Natural killer cell (primary cell): ENCODE measurements around the gene SEPTIN3. TPM values are rescaled to one million over a fixed set of nuclear protein-coding genes. Genes with fewer than 3 reads are reported as not detected.

Source experiments
- ATAC-seq, 3 donors: fragments of 150-1000 bp in 2 of 3; fragments of 200-7000 bp in 1 of 3; cut with Tn5 transposase; 1 replicate in 1 of 3; 2 replicates in 2 of 3; pipeline ENCODE4 v1.10.0; 2021; ENCODE audit warnings: mild to moderate bottlenecking in 2 of 3, moderate library complexity in 2 of 3
- DNase-seq, 2 donors: peaks; one replicate each; pipeline versions ENCODE4 v3.0.0 to v3.0.0-alpha.2; 2013 to 2021; ENCODE audit warnings: mixed read lengths in 1 of 2
- H3K27ac ChIP-seq: one replicate; pipeline ENCODE4 v1.5.1; 2013; ENCODE audit warnings: mild to moderate bottlenecking, low read length
- H3K27me3 ChIP-seq: one replicate; pipeline ENCODE4 v1.6.1; 2013; ENCODE audit warnings: low read length; ENCODE audit not compliant: control insufficient read depth, insufficient read depth
- H3K36me3 ChIP-seq: one replicate; pipeline ENCODE4 v1.6.1; 2013; ENCODE audit warnings: low read length; ENCODE audit not compliant: control insufficient read depth, insufficient read depth
- H3K4me1 ChIP-seq: one replicate; pipeline ENCODE4 v1.6.1; 2013; ENCODE audit warnings: low read length; ENCODE audit not compliant: control insufficient read depth, insufficient read depth
- H3K4me3 ChIP-seq: one replicate; pipeline ENCODE4 v1.5.1; 2013; ENCODE audit warnings: low read length
- H3K9me3 ChIP-seq: one replicate; pipeline ENCODE4 v1.6.1; 2013; ENCODE audit warnings: low read length; ENCODE audit not compliant: control insufficient read depth, insufficient read depth
- H3K27ac Mint-ChIP-seq, 2 donors: one replicate each; pipeline ENCODE4 v1.8.0; 2022; ENCODE audit warnings: mild to moderate bottlenecking in 2 of 2, mixed read lengths in 2 of 2, moderate library complexity in 1 of 2
- H3K27me3 Mint-ChIP-seq, 2 donors: one replicate each; pipeline ENCODE4 v1.8.0; 2022; ENCODE audit warnings: low read depth in 2 of 2, mixed read lengths in 2 of 2
- H3K36me3 Mint-ChIP-seq: one replicate; pipeline ENCODE4 v1.8.0; 2022; ENCODE audit warnings: mixed read lengths
- H3K4me1 Mint-ChIP-seq, 2 donors: one replicate each; pipeline ENCODE4 v1.8.0; 2022; ENCODE audit warnings: mixed read lengths in 2 of 2
- H3K4me3 Mint-ChIP-seq: one replicate; pipeline ENCODE4 v1.8.0; 2022; ENCODE audit warnings: mild to moderate bottlenecking, moderate library complexity, mixed read lengths
- H3K9me3 Mint-ChIP-seq, 2 donors: one replicate each; pipeline ENCODE4 v1.8.0; 2022; ENCODE audit warnings: mixed read lengths in 2 of 2
- WGBS: methylation state at CpG from one replicate; pipeline ENCODE4 v1.1.7; 2013; ENCODE audit warnings: missing lambda C conversion rate; ENCODE audit not compliant: insufficient coverage; 5-methylcytosine and 5-hydroxymethylcytosine counted together
- intact Hi-C: fragments of 100-400 bp; cut with micrococcal nuclease; formaldehyde crosslinking; loops from one replicate; pipeline ENCODE4 v1.14.2; 2022
- total RNA-seq, 4 donors: library from RNA; stranded (reverse); fragments of 120-200 nt in 1 of 4; gene quantifications; one replicate each; pipeline versions ENCODE4 v1.2.3 to v1.2.4, GENCODE V29; 2013 to 2022
- TF ChIP-seq, protein P1 (sequence below): fragments of 200-600 bp; IDR thresholded peaks from one replicate; pipeline ENCODE4 v1.8.0; 2022; ENCODE audit warnings: antibody characterized with exemption

SEPTIN3 gene
- total RNA-seq, 3 donors from 2014 or later (not counting 1 experiment from before 2014, with no cell fraction given) = 0.38 TPM; not detected in 2

DNA sequence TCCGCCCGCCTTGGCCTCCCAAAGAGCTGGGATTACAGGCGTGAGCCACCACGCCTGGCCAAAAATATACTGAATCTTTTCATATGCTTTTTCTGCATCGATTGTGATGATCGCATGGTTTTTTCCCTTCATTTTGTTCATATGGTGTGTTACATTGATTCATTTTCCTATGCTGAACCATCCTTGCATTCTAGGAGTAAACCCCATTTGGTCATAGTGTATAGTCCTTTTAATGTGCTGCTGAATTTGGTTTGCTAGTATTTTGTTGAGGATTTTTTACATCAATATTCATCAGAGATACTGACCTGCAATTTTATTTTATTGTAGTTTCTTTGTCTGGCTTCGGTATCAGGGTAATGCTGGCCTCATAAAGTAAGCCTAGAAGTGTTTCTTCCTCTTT lies 41.5 kb downstream of the SEPTIN3 start:
- Mint-ChIP-seq H3K36me3 (peaks cover 16% of the 10 kb centered on the region), H3K4me3 (no peak overlapping the region), H3K4me1 (no peaks in the 10 kb centered on the region), H3K27ac (no peak overlapping the region), H3K27me3 (peaks cover 7 to 32% of the 10 kb centered on the region in 2 donors), H3K9me3 (peaks cover 0 to 2% of the 10 kb centered on the region in 2 donors)
- Histone ChIP-seq H3K36me3 (no peaks in the 10 kb centered on the region), H3K4me3 (no peak overlapping the region), H3K27ac (no peak overlapping the region), H3K4me1 (no peaks in the 10 kb centered on the region), H3K9me3 (peaks cover 10% of the 10 kb centered on the region), H3K27me3 (no peaks in the 10 kb centered on the region)
- intact Hi-C loops = no loop called here
- ATAC-seq = no peak
- TF ChIP-seq, protein P1, sequence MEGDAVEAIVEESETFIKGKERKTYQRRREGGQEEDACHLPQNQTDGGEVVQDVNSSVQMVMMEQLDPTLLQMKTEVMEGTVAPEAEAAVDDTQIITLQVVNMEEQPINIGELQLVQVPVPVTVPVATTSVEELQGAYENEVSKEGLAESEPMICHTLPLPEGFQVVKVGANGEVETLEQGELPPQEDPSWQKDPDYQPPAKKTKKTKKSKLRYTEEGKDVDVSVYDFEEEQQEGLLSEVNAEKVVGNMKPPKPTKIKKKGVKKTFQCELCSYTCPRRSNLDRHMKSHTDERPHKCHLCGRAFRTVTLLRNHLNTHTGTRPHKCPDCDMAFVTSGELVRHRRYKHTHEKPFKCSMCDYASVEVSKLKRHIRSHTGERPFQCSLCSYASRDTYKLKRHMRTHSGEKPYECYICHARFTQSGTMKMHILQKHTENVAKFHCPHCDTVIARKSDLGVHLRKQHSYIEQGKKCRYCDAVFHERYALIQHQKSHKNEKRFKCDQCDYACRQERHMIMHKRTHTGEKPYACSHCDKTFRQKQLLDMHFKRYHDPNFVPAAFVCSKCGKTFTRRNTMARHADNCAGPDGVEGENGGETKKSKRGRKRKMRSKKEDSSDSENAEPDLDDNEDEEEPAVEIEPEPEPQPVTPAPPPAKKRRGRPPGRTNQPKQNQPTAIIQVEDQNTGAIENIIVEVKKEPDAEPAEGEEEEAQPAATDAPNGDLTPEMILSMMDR = no peak
- no peak for DNase-seq
- WGBS = 82% methylated on average over 7 of the region's 7 CpGs

DNA sequence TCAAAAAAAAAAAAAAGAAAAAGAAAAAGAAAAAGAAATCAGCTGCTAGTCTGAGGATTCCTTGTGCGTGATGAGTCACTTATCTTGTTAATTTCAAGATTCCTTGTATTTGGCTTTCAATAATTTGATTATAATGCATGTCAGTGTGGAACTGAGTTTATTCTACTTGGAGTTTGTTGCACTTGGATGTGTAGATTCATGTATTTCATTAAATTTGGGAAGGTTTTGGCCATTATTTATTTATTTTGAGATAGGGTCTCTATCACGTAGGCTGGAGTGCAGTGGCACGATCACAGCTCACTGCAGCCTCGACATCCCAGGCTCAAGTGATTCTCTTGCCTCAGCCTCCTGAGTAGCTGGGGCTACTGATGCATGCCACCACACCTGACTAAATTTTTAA lies 44.1 kb downstream of the SEPTIN3 start:
- 89% methylated on average over 4 of the region's 4 CpGs for WGBS
- H3K4me1 ChIP-seq = no peaks in the 10 kb centered on the region
- Mint-ChIP-seq H3K27ac (no peak overlapping the region), H3K4me1 (no peaks in the 10 kb centered on the region), H3K36me3 (peaks cover 16% of the 10 kb centered on the region), H3K27me3 (peaks cover 12 to 33% of the 10 kb centered on the region in 2 donors), H3K9me3 (peaks cover 0 to 2% of the 10 kb centered on the region in 2 donors), H3K4me3 (no peak overlapping the region)
- H3K9me3 ChIP-seq = peaks cover 10% of the 10 kb centered on the region
- no peak overlapping the region for H3K4me3 ChIP-seq
- no peaks in the 10 kb centered on the region for H3K36me3 ChIP-seq
- TF ChIP-seq, protein P1 = no peak
- intact Hi-C loops = no loop called here
- no peak for ATAC-seq
- no peaks in the 10 kb centered on the region for H3K27me3 ChIP-seq
- no peak for DNase-seq
- H3K27ac ChIP-seq = no peak overlapping the region

DNA sequence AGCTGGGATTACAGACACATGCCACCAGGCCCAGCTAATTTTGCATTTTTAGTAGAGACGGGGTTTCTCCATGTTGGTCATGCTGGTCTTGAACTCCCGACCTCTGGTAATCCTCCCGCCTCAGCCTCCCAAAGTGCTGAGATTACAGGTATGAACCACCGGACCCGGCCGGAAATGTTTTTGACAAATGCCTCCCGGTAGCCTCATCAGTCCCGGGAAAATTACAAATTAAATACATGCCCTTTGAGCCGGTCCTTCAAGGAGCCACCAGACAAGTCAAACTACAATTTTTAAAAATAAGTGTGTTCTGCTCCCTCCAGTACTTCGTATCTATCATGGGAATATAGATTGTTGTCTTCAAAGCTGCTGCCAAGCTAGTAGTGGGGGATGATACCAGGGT lies 46.9 kb downstream of the SEPTIN3 start:
- intact Hi-C loops = no loop called here
- no peaks in the 10 kb centered on the region for H3K36me3 ChIP-seq

More for the DNA sequence above, 46.9 kb downstream of the SEPTIN3 start:
- H3K4me1 ChIP-seq = no peaks in the 10 kb centered on the region
- DNase-seq = no peak
- no peak overlapping the region for H3K4me3 ChIP-seq
- no peak overlapping the region for H3K27ac Mint-ChIP-seq
- H3K4me1 Mint-ChIP-seq = no peaks in the 10 kb centered on the region
- H3K4me3 Mint-ChIP-seq = no peak overlapping the region
- peaks cover 3% of the 10 kb centered on the region for H3K9me3 ChIP-seq
- H3K27ac ChIP-seq = no peak overlapping the region
- peaks cover 9% of the 10 kb centered on the region for H3K36me3 Mint-ChIP-seq
- no peak for ATAC-seq
- 82% methylated on average over 9 of the region's 10 CpGs for WGBS
- peaks cover 12 to 27% of the 10 kb centered on the region in 2 donors for H3K27me3 Mint-ChIP-seq
- TF ChIP-seq, protein P1 = no peak
- H3K27me3 ChIP-seq = no peaks in the 10 kb centered on the region
- peaks cover 0 to 2% of the 10 kb centered on the region in 2 donors for H3K9me3 Mint-ChIP-seq
